ENCODE data around the gene SLC22A31.

SLC22A31 gene

GRCh38 chr16:89179148-89179484 is 21.2 kb downstream of the SLC22A31 start:
- no peak overlapping the region for H3K4me3 ChIP-seq (ENCODE audit: low read depth in 1 of 2, low read length in 1 of 2)
- no peaks in the 10 kb centered on the region for H3K36me3 ChIP-seq
- H3K27ac ChIP-seq: no peak overlapping the region
- H3K9me3 ChIP-seq: no peaks in the 10 kb centered on the region
- peaks cover 34% of the 10 kb centered on the region for H3K27me3 ChIP-seq
- no peaks in the 10 kb centered on the region for H3K4me1 ChIP-seq (ENCODE audit: control insufficient read depth in 1 of 2, insufficient read depth in 1 of 2, low read depth in 1 of 2, low read length in 1 of 2)
- TF ChIP-seq CTCF (IDR thresholded peaks at IDR 0.05): no peak

- Histone ChIP-seq H3K9me3 (no peaks in the 10 kb centered on the region), H3K27me3 (peaks cover 34% of the 10 kb centered on the region), H3K36me3 (no peaks in the 10 kb centered on the region), H3K27ac (no peak overlapping the region), H3K4me3 (ENCODE audit: low read depth in 1 of 2, low read length in 1 of 2) (no peak overlapping the region), H3K4me1 (ENCODE audit: control insufficient read depth in 1 of 2, insufficient read depth in 1 of 2, low read depth in 1 of 2, low read length in 1 of 2) (no peaks in the 10 kb centered on the region)
- TF ChIP-seq CTCF (IDR thresholded peaks at IDR 0.05): no peak
Measured at GRCh38 chr16:89178453-89179147, 21.7 kb downstream of the SLC22A31 start.

GRCh38 chr16:89177501-89177900 is 22.8 kb downstream of the SLC22A31 start:
- TF ChIP-seq CTCF (IDR thresholded peaks at IDR 0.05): no peak
- Histone ChIP-seq H3K9me3 (no peaks in the 10 kb centered on the region), H3K27ac (no peak overlapping the region), H3K27me3 (peaks cover 34% of the 10 kb centered on the region), H3K4me1 (ENCODE audit: control insufficient read depth in 1 of 2, insufficient read depth in 1 of 2, low read depth in 1 of 2, low read length in 1 of 2) (no peaks in the 10 kb centered on the region), H3K4me3 (ENCODE audit: low read depth in 1 of 2, low read length in 1 of 2) (no peak overlapping the region), H3K36me3 (no peaks in the 10 kb centered on the region)

GRCh38 chr16:89176717-89177116 is 23.6 kb downstream of the SLC22A31 start:
- no peaks in the 10 kb centered on the region for H3K36me3 ChIP-seq
- H3K27ac ChIP-seq: no peak overlapping the region
- H3K9me3 ChIP-seq: no peaks in the 10 kb centered on the region
- TF ChIP-seq CTCF (IDR thresholded peaks at IDR 0.05): no peak
- no peak overlapping the region for H3K4me3 ChIP-seq (ENCODE audit: low read depth in 1 of 2, low read length in 1 of 2)
- H3K27me3 ChIP-seq: peaks cover 41% of the 10 kb centered on the region
- peaks cover 0 to 1% of the 10 kb centered on the region in 2 experiments for H3K4me1 ChIP-seq (ENCODE audit: control insufficient read depth in 1 of 2, insufficient read depth in 1 of 2, low read depth in 1 of 2, low read length in 1 of 2)

- H3K27ac ChIP-seq: no peak overlapping the region
- no peak overlapping the region for H3K4me3 ChIP-seq (ENCODE audit: low read depth in 1 of 2, low read length in 1 of 2)
- peaks cover 0 to 6% of the 10 kb centered on the region in 2 experiments for H3K4me1 ChIP-seq (ENCODE audit: control insufficient read depth in 1 of 2, insufficient read depth in 1 of 2, low read depth in 1 of 2, low read length in 1 of 2)
- peaks cover 46% of the 10 kb centered on the region for H3K27me3 ChIP-seq
- H3K9me3 ChIP-seq: no peaks in the 10 kb centered on the region
- no peaks in the 10 kb centered on the region for H3K36me3 ChIP-seq
- TF ChIP-seq CTCF (IDR thresholded peaks at IDR 0.05): no peak
Measured at GRCh38 chr16:89176147-89176690, 24.1 kb downstream of the SLC22A31 start.
